ENCODE data around the gene ZNF284. TPM values are rescaled to one million over a fixed set of nuclear protein-coding genes. Genes with fewer than 3 reads are reported as not detected.
A peak's percentile ranks its signal among the peaks of the same experiment; 100 is the strongest.
"Not testable (repeated sequence)": the region's sequence is repeated elsewhere in the genome, so short reads cannot be mapped to it uniquely, and the experiment has no call there.

The ZNF284 gene
- total and polyA plus RNA-seq, 4 donors, result 4.6 to 6.8 (median 6.4) TPM

GRCh38 chr19:44107751-44108150 is 35.8 kb downstream of the ZNF284 start:
- Histone ChIP-seq H3K27me3 (ENCODE audit: control insufficient read depth, insufficient read depth, low read length) (no peaks in the 10 kb centered on the region), H3K4me1 (ENCODE audit: control insufficient read depth, insufficient read depth, low read length) (no peaks in the 10 kb centered on the region), H3K36me3 (ENCODE audit: control insufficient read depth, insufficient read depth, low read length) (peaks cover 16% of the 10 kb centered on the region), H3K9me3 (ENCODE audit: control insufficient read depth, insufficient read depth, low read length) (peaks cover 13% of the 10 kb centered on the region), H3K4me3 (ENCODE audit: low read depth, low read length) (no peak overlapping the region), H3K27ac (ENCODE audit: low read depth, low read length) (no peak overlapping the region)
- whole genome bisulfite sequencing (ENCODE audit: insufficient coverage), result 90% methylated on average over 2 of the region's 3 CpGs
- no peak for DNase-seq (ENCODE audit: low read depth in 4 of 6, low spot score in 6 of 6)

GRCh38 chr19:44109458-44109857 is 37.5 kb downstream of the ZNF284 start:
- H3K4me3 ChIP-seq (ENCODE audit: low read depth, low read length), result no peak overlapping the region
- peaks cover 2% of the 10 kb centered on the region for H3K4me1 ChIP-seq (ENCODE audit: control insufficient read depth, insufficient read depth, low read length)
- no peaks in the 10 kb centered on the region for H3K27me3 ChIP-seq (ENCODE audit: control insufficient read depth, insufficient read depth, low read length)
- peaks cover 12% of the 10 kb centered on the region for H3K36me3 ChIP-seq (ENCODE audit: control insufficient read depth, insufficient read depth, low read length)
- H3K9me3 ChIP-seq (ENCODE audit: control insufficient read depth, insufficient read depth, low read length), result peaks cover 13% of the 10 kb centered on the region
- DNase-seq (ENCODE audit: low read depth in 4 of 6, low spot score in 6 of 6), result no peak
- no peak overlapping the region for H3K27ac ChIP-seq (ENCODE audit: low read depth, low read length)

- DNase-seq (ENCODE audit: low read depth in 4 of 6, low spot score in 6 of 6), result peak in 3 of 6 donors; percentile 9 to 92 (median 75)
- H3K9me3 ChIP-seq (ENCODE audit: control insufficient read depth, insufficient read depth, low read length), result peaks cover 11% of the 10 kb centered on the region
- H3K27me3 ChIP-seq (ENCODE audit: control insufficient read depth, insufficient read depth, low read length), result no peaks in the 10 kb centered on the region
- H3K36me3 ChIP-seq (ENCODE audit: control insufficient read depth, insufficient read depth, low read length), result peaks cover 14% of the 10 kb centered on the region
- 10% methylated on average over 12 of the region's 17 CpGs for WGBS (ENCODE audit: insufficient coverage)
- H3K4me1 ChIP-seq (ENCODE audit: control insufficient read depth, insufficient read depth, low read length), result peaks cover 4% of the 10 kb centered on the region
- H3K27ac ChIP-seq (ENCODE audit: low read depth, low read length), result peak overlapping the region; percentile 25
- peak overlapping the region; percentile 86 for H3K4me3 ChIP-seq (ENCODE audit: low read depth, low read length)
Measured at GRCh38 chr19:44111910-44112463, 40.0 kb downstream of the ZNF284 start.

- peak overlapping the region; percentile 87 for H3K27ac ChIP-seq (ENCODE audit: low read depth, low read length)
- no peaks in the 10 kb centered on the region for H3K27me3 ChIP-seq (ENCODE audit: control insufficient read depth, insufficient read depth, low read length)
- 0% methylated on average over 9 of the region's 11 CpGs for WGBS (ENCODE audit: insufficient coverage)
- H3K4me1 ChIP-seq (ENCODE audit: control insufficient read depth, insufficient read depth, low read length), result peaks cover 4% of the 10 kb centered on the region
- DNase-seq (ENCODE audit: low read depth in 4 of 6, low spot score in 6 of 6), result no peak
- peaks cover 10% of the 10 kb centered on the region for H3K36me3 ChIP-seq (ENCODE audit: control insufficient read depth, insufficient read depth, low read length)
- H3K9me3 ChIP-seq (ENCODE audit: control insufficient read depth, insufficient read depth, low read length), result peaks cover 6% of the 10 kb centered on the region
- H3K4me3 ChIP-seq (ENCODE audit: low read depth, low read length), result peak overlapping the region; percentile 86
Measured at GRCh38 chr19:44112802-44113137, 40.8 kb downstream of the ZNF284 start.

- Histone ChIP-seq H3K27me3 (ENCODE audit: control insufficient read depth, insufficient read depth, low read length) (no peaks in the 10 kb centered on the region), H3K9me3 (ENCODE audit: control insufficient read depth, insufficient read depth, low read length) (peaks cover 6% of the 10 kb centered on the region), H3K27ac (ENCODE audit: low read depth, low read length) (peak within 1 kb of the TSS; percentile 87), H3K4me3 (ENCODE audit: low read depth, low read length) (peak within 1 kb of the TSS; percentile 86), H3K36me3 (ENCODE audit: control insufficient read depth, insufficient read depth, low read length) (peaks cover 11% of the 10 kb centered on the region), H3K4me1 (ENCODE audit: control insufficient read depth, insufficient read depth, low read length) (peaks cover 4% of the 10 kb centered on the region)
- under 1% methylated on average over 44 of the region's 44 CpGs for WGBS (ENCODE audit: insufficient coverage)
- peak; percentile 97 to 100 (median 99) for DNase-seq (ENCODE audit: low read depth in 4 of 6, low spot score in 6 of 6)
Measured at GRCh38 chr19:44113138-44113783, 41.3 kb downstream of the ZNF284 start, which contains the start of gene ZNF225. TSS of gene ZNF225 (plus strand) at chr19:44113399. CDS start at chr19:44115828, 2,429 bp downstream.

GRCh38 chr19:44113784-44114390 is 41.9 kb downstream of the ZNF284 start:
- peak overlapping the region; percentile 82 for H3K27ac ChIP-seq (ENCODE audit: low read depth, low read length)
- peak overlapping the region; percentile 86 for H3K4me3 ChIP-seq (ENCODE audit: low read depth, low read length)
- DNase-seq (ENCODE audit: low read depth in 4 of 6, low spot score in 6 of 6), result no peak
- peaks cover 6% of the 10 kb centered on the region for H3K9me3 ChIP-seq (ENCODE audit: control insufficient read depth, insufficient read depth, low read length)
- peaks cover 17% of the 10 kb centered on the region for H3K36me3 ChIP-seq (ENCODE audit: control insufficient read depth, insufficient read depth, low read length)
- H3K27me3 ChIP-seq (ENCODE audit: control insufficient read depth, insufficient read depth, low read length), result no peaks in the 10 kb centered on the region
- WGBS (ENCODE audit: insufficient coverage), result 3% methylated on average over 10 of the region's 18 CpGs
- peaks cover 4% of the 10 kb centered on the region for H3K4me1 ChIP-seq (ENCODE audit: control insufficient read depth, insufficient read depth, low read length)

GRCh38 chr19:44121162-44121561 is 49.2 kb downstream of the ZNF284 start:
- not testable (repeated sequence) for H3K4me1 ChIP-seq (ENCODE audit: control insufficient read depth, insufficient read depth, low read length); H3K9me3 ChIP-seq (ENCODE audit: control insufficient read depth, insufficient read depth, low read length); H3K4me3 ChIP-seq (ENCODE audit: low read depth, low read length); H3K27me3 ChIP-seq (ENCODE audit: control insufficient read depth, insufficient read depth, low read length); DNase-seq (ENCODE audit: low read depth in 4 of 6, low spot score in 6 of 6); H3K27ac ChIP-seq (ENCODE audit: low read depth, low read length)
- WGBS (ENCODE audit: insufficient coverage), result 80% methylated on average over 2 of the region's 4 CpGs
- H3K36me3 ChIP-seq (ENCODE audit: control insufficient read depth, insufficient read depth, low read length), result peaks cover 27% of the 10 kb centered on the region

- Histone ChIP-seq H3K4me3 (ENCODE audit: low read depth, low read length) (no peak overlapping the region), H3K36me3 (ENCODE audit: control insufficient read depth, insufficient read depth, low read length) (peaks cover 10% of the 10 kb centered on the region), H3K27ac (ENCODE audit: low read depth, low read length) (no peak overlapping the region), H3K27me3 (ENCODE audit: control insufficient read depth, insufficient read depth, low read length) (no peaks in the 10 kb centered on the region), H3K9me3 (ENCODE audit: control insufficient read depth, insufficient read depth, low read length) (no peaks in the 10 kb centered on the region), H3K4me1 (ENCODE audit: control insufficient read depth, insufficient read depth, low read length) (no peaks in the 10 kb centered on the region)
- 65% methylated on average over 2 of the region's 5 CpGs for WGBS (ENCODE audit: insufficient coverage)
- DNase-seq (ENCODE audit: low read depth in 4 of 6, low spot score in 6 of 6), result no peak
Measured at GRCh38 chr19:44131955-44132354, 60.0 kb downstream of the ZNF284 start.

All from spinal cord (tissue), 10 donors.